GM18861 (cell line): ENCODE data around the gene MRAS.
A peak's percentile ranks its signal among the peaks of the same experiment; 100 is the strongest.
"Not testable (repeated sequence)": the region's sequence is repeated elsewhere in the genome, so short reads cannot be mapped to it uniquely, and the experiment has no call there.

ENCODE experiments used
- ATAC-seq: cut with Tn5 transposase; IDR thresholded peaks from one replicate; pipeline ENCODE4 v1.9.1; 2021; ENCODE audit not compliant: unreplicated experiment

MRAS gene

DNA sequence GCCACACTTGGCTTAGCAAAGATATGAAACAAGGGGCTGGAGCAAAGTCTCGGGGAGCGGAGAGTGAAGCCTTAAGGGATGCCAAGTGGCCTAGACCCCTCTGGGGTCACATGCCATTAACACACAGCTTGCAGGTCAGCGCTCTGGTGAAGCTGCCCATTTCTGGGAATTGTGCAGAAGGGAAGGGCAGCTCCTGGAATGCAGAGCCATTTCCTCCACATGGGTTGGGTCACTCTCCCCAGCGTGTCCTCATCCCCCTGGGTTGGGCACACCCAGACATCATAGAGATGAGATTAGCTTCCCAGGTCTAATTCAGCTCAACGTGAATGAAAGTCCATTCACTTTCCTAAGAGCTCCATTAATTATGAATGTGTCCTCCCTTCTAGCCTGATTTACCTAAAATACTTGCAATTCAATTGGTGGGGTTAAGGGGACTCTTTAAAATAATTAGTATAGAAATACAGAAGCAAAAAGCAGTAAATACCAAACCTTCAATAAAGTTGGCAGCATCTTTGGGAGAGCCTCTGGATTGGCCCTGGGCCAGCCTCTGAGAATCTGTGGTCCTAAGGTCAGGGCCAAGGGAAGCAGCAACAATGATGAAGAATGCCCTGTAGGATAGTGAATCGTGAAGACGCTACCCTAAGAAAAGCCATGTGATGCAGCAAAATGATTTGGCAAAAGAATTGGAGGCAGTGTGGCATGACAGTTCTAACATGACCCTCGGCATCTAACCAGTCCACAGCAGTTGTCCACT is 17.8 kb downstream of the MRAS start:
- ATAC-seq: no peak

DNA sequence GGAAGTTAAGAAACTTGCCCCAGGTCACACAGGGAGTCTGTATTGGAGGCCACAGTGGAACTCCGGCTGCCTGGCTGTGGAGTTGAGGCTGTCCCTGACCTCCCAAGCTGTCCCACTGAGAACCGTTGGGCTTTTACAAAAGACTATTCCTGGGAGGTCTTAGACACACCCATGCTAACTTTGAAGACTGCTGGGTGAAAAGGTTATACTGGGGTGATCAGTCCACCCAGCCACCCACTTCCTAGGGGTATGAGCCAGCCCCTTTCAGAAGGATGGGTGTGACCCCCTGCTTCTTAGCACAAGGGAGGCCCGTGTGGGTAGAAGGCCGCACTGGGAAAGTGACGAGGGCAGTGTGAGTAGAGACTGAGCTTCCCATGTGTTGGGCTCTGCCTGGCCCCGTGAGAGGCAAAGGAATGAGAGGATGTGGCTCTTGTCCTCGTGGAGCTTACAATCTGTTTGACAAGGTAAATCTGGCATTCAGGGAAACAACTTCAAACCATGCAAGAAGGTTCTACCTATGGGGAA is 19.0 kb downstream of the MRAS start:
- ATAC-seq: no peak

GRCh38 chr3:138367911-138368310 is 19.5 kb downstream of the MRAS start:
- no peak for ATAC-seq

- ATAC-seq: no peak
Observed at GRCh38 chr3:138369151-138369900, 20.9 kb downstream of the MRAS start.

GRCh38 chr3:138370321-138370720 is 21.9 kb downstream of the MRAS start:
- no peak for ATAC-seq

DNA sequence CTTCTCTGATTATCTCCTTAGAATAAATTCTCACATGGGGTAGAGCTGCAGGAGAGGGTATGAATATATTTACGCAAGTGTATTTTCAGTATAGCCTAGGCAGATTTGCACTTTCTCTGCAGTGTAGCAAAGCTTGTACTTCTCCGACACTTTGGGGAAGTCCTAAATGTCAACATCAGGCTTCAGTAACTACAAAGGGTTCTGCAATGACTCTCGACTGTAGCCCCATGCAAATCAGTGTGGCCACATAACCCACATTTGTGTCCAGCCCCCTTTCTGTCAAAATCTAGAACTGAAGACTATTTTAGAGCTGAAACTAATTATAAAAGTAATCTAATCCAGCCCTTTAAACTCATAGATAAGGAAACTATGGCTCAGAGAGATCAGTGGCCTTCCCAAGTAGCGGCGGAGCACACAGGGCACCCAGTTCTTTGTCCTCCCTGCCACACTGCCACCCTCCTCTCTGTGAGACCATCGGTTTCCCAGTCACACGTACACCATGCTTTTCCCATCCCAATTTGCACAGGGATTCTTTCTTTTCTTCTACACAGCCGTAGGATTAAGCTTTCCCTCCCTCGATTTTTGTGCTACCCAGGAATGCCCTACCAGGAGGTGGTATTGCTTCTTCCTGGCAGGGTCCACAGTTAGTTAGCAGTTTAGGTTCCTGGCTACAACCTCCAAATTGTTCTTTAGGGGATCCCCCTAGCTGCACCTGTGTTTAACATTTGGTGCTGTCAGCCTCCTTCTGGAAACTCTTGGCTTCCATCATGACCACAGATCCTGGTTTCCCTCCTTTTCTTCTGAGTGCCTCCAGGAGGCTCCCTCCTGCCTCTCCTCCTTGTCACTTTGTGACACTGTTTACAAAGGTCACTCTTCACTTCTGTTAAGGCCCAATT is 22.9 kb downstream of the MRAS start:
- ATAC-seq: peak; percentile 99

DNA sequence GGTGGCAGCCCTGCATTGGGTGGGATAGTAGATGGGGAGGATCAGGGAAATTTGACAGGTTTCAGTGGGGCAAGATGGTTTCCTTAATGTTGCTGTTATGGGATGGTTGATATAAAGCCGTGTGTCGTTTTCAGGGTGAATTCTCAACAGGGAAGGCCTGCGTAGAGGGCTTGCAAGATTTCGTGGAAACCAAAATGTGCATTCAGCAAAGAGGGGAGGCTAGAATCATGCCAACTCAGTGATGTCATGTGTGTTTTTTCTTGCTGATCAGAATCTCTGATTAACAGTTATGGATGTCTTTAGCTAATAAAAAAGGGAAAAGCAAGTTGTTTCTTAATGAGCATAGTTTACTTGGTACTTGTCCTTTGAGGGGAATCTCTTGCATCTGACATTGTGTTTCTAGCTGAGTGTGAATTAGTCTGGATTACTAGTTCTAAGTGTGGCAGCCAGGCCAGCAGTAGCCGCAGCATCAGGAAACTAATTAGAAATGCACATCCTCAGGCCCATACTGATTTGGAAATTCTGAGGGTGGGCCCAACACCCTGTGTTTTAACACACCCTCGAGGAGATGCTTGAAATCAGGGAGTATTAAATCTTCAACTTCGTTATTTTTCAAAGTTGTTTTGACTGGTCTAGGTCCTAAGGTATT is 24.8 kb downstream of the MRAS start:
- no peak for ATAC-seq

- no peak for ATAC-seq
Observed at GRCh38 chr3:138373736-138374094, 25.3 kb downstream of the MRAS start.

- ATAC-seq: no peak
Observed at GRCh38 chr3:138374573-138375134, 26.3 kb downstream of the MRAS start.

- no peak for ATAC-seq
Observed at GRCh38 chr3:138375447-138375846, 27.1 kb downstream of the MRAS start.

DNA sequence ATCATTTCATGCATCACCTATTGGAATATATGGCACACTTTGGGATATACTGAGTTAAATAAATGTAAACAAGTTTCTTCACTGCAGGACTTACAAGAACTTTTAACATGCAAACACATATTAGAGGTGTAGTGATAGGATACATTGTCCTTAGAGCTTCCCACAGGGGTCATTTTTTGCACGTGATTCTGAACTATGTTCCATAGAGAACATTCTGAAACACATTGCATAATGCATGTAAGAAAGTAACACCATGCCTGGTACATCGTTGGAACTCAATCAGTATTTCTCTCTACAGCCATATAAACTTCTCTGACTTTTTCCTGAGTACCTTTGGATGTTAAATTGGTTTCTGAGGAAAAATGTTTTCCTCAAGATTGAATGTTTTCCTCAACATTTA is 28.3 kb downstream of the MRAS start:
- ATAC-seq: no peak

GRCh38 chr3:138377212-138377611 is 28.8 kb downstream of the MRAS start:
- not testable (repeated sequence) for ATAC-seq

- no peak for ATAC-seq
Observed at GRCh38 chr3:138377804-138378203, 29.4 kb downstream of the MRAS start.

- no peak for ATAC-seq
Observed at GRCh38 chr3:138378331-138378730, 30.0 kb downstream of the MRAS start.

- ATAC-seq: no peak
Observed at GRCh38 chr3:138378990-138379389, 30.6 kb downstream of the MRAS start.

- ATAC-seq: no peak
Observed at GRCh38 chr3:138381413-138381901, 33.1 kb downstream of the MRAS start.

- no peak for ATAC-seq
Observed at GRCh38 chr3:138381950-138382715, 33.8 kb downstream of the MRAS start.

GRCh38 chr3:138383715-138384465 is 35.5 kb downstream of the MRAS start:
- no peak for ATAC-seq

GRCh38 chr3:138384531-138384930 is 36.2 kb downstream of the MRAS start:
- no peak for ATAC-seq
